Adrenal gland (tissue), 12 donors: ENCODE measurements around the gene MKNK1. TPM values are rescaled to one million over a fixed set of nuclear protein-coding genes. Genes with fewer than 3 reads are reported as not detected.

Experiments used
- DNase-seq, 7 donors: peaks; one replicate each; pipeline ENCODE4 v3.0.0-alpha.2; 2019 to 2020
- H3K27ac ChIP-seq, 5 donors: fragments of 200-600 bp; sonication (generic) in 4 of 5; 1 replicate in 3 of 5; 2 replicates in 2 of 5; pipeline versions ENCODE4 v1.5.1 to v1.8.0; 2016 to 2020; ENCODE audit warnings: mild to moderate bottlenecking in 1 of 5
- H3K27me3 ChIP-seq: fragments of 200-600 bp; 2 replicates; pipeline ENCODE4 v1.8.0; 2021
- H3K36me3 ChIP-seq, 2 donors: fragments of 200-600 bp; replicated peaks in 1 of 2; 1 replicate in 1 of 2; 2 replicates in 1 of 2; pipeline versions ENCODE4 v1.5.1 to v1.8.0; 2018 to 2022
- H3K4me1 ChIP-seq, 2 donors: fragments of 200-600 bp; replicated peaks in 1 of 2; 1 replicate in 1 of 2; 2 replicates in 1 of 2; pipeline versions ENCODE4 v1.5.1 to v1.8.0; 2018 to 2021
- H3K4me3 ChIP-seq, 4 donors: fragments of 200-600 bp; sonication (generic) in 3 of 4; one replicate each; pipeline ENCODE4 v1.5.1; 2016 to 2018
- H3K9me3 ChIP-seq, 3 donors: fragments of 200-600 bp; sonication (generic) in 1 of 3; replicated peaks in 1 of 3; 1 replicate in 2 of 3; 2 replicates in 1 of 3; pipeline versions ENCODE4 v1.5.1 to v1.8.0; 2016 to 2021
- CTCF ChIP-seq, 6 experiments: fragments of 450-650 bp in 4 of 6; fragments of 200-600 bp in 2 of 6; sonication (generic) in 1 of 6; IDR thresholded peaks; 1 replicate in 5 of 6; 2 replicates in 1 of 6; pipeline versions ENCODE4 v1.5.1 to v1.8.0; 2016 to 2021; ENCODE audit warnings: antibody characterized with exemption in 6 of 6, mild to moderate bottlenecking in 2 of 6, moderate library complexity in 1 of 6
- POLR2A ChIP-seq, 2 donors: fragments of 450-650 bp; IDR thresholded peaks; one replicate each; pipeline ENCODE4 v1.6.1; 2017; ENCODE audit warnings: antibody characterized with exemption in 2 of 2, mild to moderate bottlenecking in 2 of 2, moderate library complexity in 1 of 2
- WGBS, 4 donors: extraction: QIAGEN DNeasy Blood & Tissue Kit in 2 of 4; methylation state at CpG; one replicate each; pipeline versions ENCODE4 v1.1.5 to v1.1.7; 2013 to 2017; 5-methylcytosine and 5-hydroxymethylcytosine counted together
- intact Hi-C, 2 donors: fragments of 100-400 bp; cut with DNase I; formaldehyde crosslinking; loops; one replicate each; pipeline versions ENCODE4 v1.14.1 to v1.15.0; 2022 to 2023
- polyA plus RNA-seq, 3 donors: library from polyadenylated mRNA; stranded (reverse); fragments of 200-250 nt in 2 of 3; fragments of 350-450 nt in 1 of 3; fragmentation: Illumina TruSeq in 1 of 3; extraction: RNeasy Lipid Tissue Mini Kit (QIAGEN cat#74804) in 1 of 3; gene quantifications; one replicate each; pipeline ENCODE4 v1.2.3, GENCODE V29; 2013 to 2014
- total RNA-seq, 9 donors: library from RNA; depleted of rRNA in 4 of 9; stranded (reverse); fragments of >200 nt in 4 of 9; fragments of 120-200 nt in 1 of 9; fragmentation: NEBNext Ultra II Directional in 1 of 9; extraction: Animal tissue kit (Norgen Biotek cat#: 25700) in 1 of 9; gene quantifications; one replicate each; pipeline versions ENCODE4 v1.1.0 to v1.2.4, GENCODE V29; 2013 to 2023
- donor health status: healthy with polysubstance abuse.
- donor health status: Bipolar disorder and iron deficiency.
- donor health status: DM: yes; HTN: yes; CAD: no.
- donor health status: DM: no; HTN: no; CAD: no.
- donor health status: DM: no; HTN: no; CAD: no.
- donor health status: DM: yes; HTN: yes; CAD: no.

The MKNK1 gene
- total and polyA plus RNA-seq, 12 donors = 29.6 to 83.0 (median 46.5) TPM

DNA sequence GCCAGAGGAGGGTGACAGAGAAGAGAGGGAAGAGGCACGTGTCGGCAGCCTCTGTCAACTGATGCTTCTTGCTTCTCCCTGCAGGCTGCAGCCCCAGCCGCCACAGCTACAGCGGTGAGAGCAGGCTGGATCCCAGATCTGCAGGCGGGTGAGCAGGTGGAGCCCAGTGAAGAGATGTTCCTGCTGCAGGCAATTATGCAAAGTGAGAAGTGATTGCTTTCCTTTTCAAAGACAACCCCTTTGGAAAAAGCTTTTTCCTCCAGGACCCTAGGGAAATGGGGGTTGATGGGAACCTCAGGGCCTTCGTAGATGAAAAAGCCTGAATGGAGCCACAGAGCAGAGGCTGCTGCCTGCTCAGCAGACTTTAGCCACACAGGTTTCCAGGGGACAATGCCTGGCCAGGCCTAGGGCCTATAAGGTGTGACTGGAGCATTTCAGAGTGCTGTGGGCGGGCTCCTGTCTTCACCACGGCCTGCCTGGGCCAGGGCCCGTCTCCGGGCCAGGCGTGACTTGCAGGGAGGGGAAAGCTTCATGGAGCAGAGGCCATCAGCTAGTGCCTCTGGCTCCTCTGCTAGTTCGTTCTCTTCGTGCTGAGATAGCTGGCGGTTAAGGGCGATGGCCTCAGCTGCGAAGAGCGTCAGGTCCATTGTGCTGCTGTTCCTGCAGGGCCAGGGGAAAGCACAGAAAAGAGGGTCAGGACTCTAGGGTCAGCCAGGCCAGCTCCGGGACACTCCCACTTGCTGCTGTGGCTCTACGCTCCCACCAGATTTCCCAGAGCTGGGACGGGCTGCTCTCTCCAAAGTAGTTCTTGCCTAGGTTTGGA, 45.7 kb downstream of the MKNK1 start:
- no peaks in the 10 kb centered on the region for H3K9me3 ChIP-seq
- H3K27me3 ChIP-seq = no peaks in the 10 kb centered on the region
- DNase-seq = peak in 1 of 7 donors; percentile 10
- 77 to 86% (median 81%) methylated on average over 9 to 20 of the region's 20 CpGs for WGBS, 4 donors
- TF ChIP-seq CTCF (IDR thresholded peaks at IDR 0.05) (no peak), POLR2A (IDR thresholded peaks at IDR 0.05) (no peak)
- H3K4me1 ChIP-seq = no peaks in the 10 kb centered on the region
- no peak overlapping the region for H3K4me3 ChIP-seq
- peaks cover 0 to 40% of the 10 kb centered on the region in 2 donors for H3K36me3 ChIP-seq
- intact Hi-C loops = no loop called here
- H3K27ac ChIP-seq = peak overlapping the region in 1 of 5 donors; percentile 17

GRCh38 chr1:46557403-46557802, 46.7 kb downstream of the MKNK1 start:
- WGBS, 4 donors = 67 to 80% (median 75%) methylated on average over 5 of the region's 5 CpGs
- Histone ChIP-seq H3K36me3 (peaks cover 0 to 33% of the 10 kb centered on the region in 2 donors), H3K27me3 (no peaks in the 10 kb centered on the region), H3K9me3 (no peaks in the 10 kb centered on the region), H3K27ac (no peak overlapping the region), H3K4me1 (no peaks in the 10 kb centered on the region), H3K4me3 (no peak overlapping the region)
- DNase-seq = no peak
- TF ChIP-seq POLR2A (IDR thresholded peaks at IDR 0.05) = no peak
- no peak for TF ChIP-seq CTCF (IDR thresholded peaks at IDR 0.05)
- intact Hi-C loops = no loop called here

- H3K4me3 ChIP-seq = no peak overlapping the region
- no peak for TF ChIP-seq CTCF (IDR thresholded peaks at IDR 0.05)
- TF ChIP-seq POLR2A (IDR thresholded peaks at IDR 0.05) = no peak
- H3K4me1 ChIP-seq = no peaks in the 10 kb centered on the region
- DNase-seq = peak in 2 of 7 donors; percentile 17 to 25
- peaks cover 0 to 30% of the 10 kb centered on the region in 2 donors for H3K36me3 ChIP-seq
- no peaks in the 10 kb centered on the region for H3K27me3 ChIP-seq
- intact Hi-C loops = no loop called here
- no peak overlapping the region for H3K27ac ChIP-seq
- 47 to 70% (median 68%) methylated on average over 3 of the region's 3 CpGs for WGBS, 4 donors
- no peaks in the 10 kb centered on the region for H3K9me3 ChIP-seq
These were observed 47.2 kb downstream of the MKNK1 start for GRCh38 chr1:46556822-46557221.

GRCh38 chr1:46555826-46556619, 48.0 kb downstream of the MKNK1 start:
- Histone ChIP-seq H3K27me3 (no peaks in the 10 kb centered on the region), H3K36me3 (peaks cover 0 to 22% of the 10 kb centered on the region in 2 donors), H3K4me1 (no peaks in the 10 kb centered on the region), H3K9me3 (no peaks in the 10 kb centered on the region), H3K27ac (no peak overlapping the region), H3K4me3 (no peak overlapping the region)
- WGBS, 4 donors = 71 to 81% (median 74%) methylated on average over 5 to 7 of the region's 7 CpGs
- TF ChIP-seq CTCF (IDR thresholded peaks at IDR 0.05) (no peak), POLR2A (IDR thresholded peaks at IDR 0.05) (no peak)
- intact Hi-C loops = no loop called here
- no peak for DNase-seq
